Rectal smooth muscle tissue (tissue), 1 donor: ENCODE measurements around the gene MYOD1.

ENCODE experiments used
- H3K27ac ChIP-seq: one replicate; pipeline ENCODE4 v1.7.0; 2013; ENCODE audit warnings: low read depth, low read length, inconsistent platforms
- H3K27me3 ChIP-seq: one replicate; pipeline ENCODE4 v1.7.0; 2013; ENCODE audit warnings: low read length; ENCODE audit not compliant: control insufficient read depth, insufficient read depth
- H3K36me3 ChIP-seq: one replicate; pipeline ENCODE4 v1.7.0; 2013; ENCODE audit warnings: low read length; ENCODE audit not compliant: control insufficient read depth, insufficient read depth
- H3K4me1 ChIP-seq: one replicate; pipeline ENCODE4 v1.7.0; 2013; ENCODE audit warnings: low read length; ENCODE audit not compliant: control insufficient read depth, insufficient read depth
- H3K4me3 ChIP-seq: one replicate; pipeline ENCODE4 v1.7.0; 2013; ENCODE audit warnings: low read length
- H3K9ac ChIP-seq: one replicate; pipeline ENCODE4 v1.7.0; 2013; ENCODE audit warnings: low read length

The MYOD1 gene

GRCh38 chr11:17730137-17730536 lies 10.8 kb downstream of the MYOD1 start:
- H3K27ac ChIP-seq = no peak overlapping the region
- peaks cover 4% of the 10 kb centered on the region for H3K4me1 ChIP-seq
- H3K9ac ChIP-seq = no peak overlapping the region
- no peaks in the 10 kb centered on the region for H3K36me3 ChIP-seq
- H3K27me3 ChIP-seq = peaks cover 14% of the 10 kb centered on the region
- H3K4me3 ChIP-seq = no peak overlapping the region

GRCh38 chr11:17730608-17731462 lies 11.5 kb downstream of the MYOD1 start:
- Histone ChIP-seq H3K27me3 (peaks cover 16% of the 10 kb centered on the region), H3K4me1 (peaks cover 4% of the 10 kb centered on the region), H3K27ac (no peak overlapping the region), H3K36me3 (no peaks in the 10 kb centered on the region), H3K9ac (no peak overlapping the region), H3K4me3 (no peak overlapping the region)

GRCh38 chr11:17733261-17733660 lies 13.9 kb downstream of the MYOD1 start:
- no peak overlapping the region for H3K4me3 ChIP-seq
- H3K9ac ChIP-seq = no peak overlapping the region
- H3K27ac ChIP-seq = no peak overlapping the region
- peaks cover 4% of the 10 kb centered on the region for H3K4me1 ChIP-seq
- H3K36me3 ChIP-seq = no peaks in the 10 kb centered on the region
- peaks cover 33% of the 10 kb centered on the region for H3K27me3 ChIP-seq

- H3K27me3 ChIP-seq = peaks cover 42% of the 10 kb centered on the region
- no peak within 1 kb of the TSS for H3K9ac ChIP-seq
- no peak within 1 kb of the TSS for H3K27ac ChIP-seq
- H3K36me3 ChIP-seq = no peaks in the 10 kb centered on the region
- H3K4me3 ChIP-seq = peak within 1 kb of the TSS; percentile 38
- peaks cover 4% of the 10 kb centered on the region for H3K4me1 ChIP-seq
Measured at GRCh38 chr11:17734418-17734911, 15.1 kb downstream of the MYOD1 start, which contains the start of gene KCNC1. Gene KCNC1 (plus strand): TSS chr11:17734781. CDS start chr11:17736003, 1,222 bp downstream.

- Histone ChIP-seq H3K27me3 (peaks cover 46% of the 10 kb centered on the region), H3K4me3 (peak overlapping the region; percentile 35)
Measured at GRCh38 chr11:17734986-17735817, 15.8 kb downstream of the MYOD1 start.

GRCh38 chr11:17735818-17736578 lies 16.6 kb downstream of the MYOD1 start:
- H3K27me3 ChIP-seq = peaks cover 44% of the 10 kb centered on the region

More at GRCh38 chr11:17734986-17735817, 15.8 kb downstream of the MYOD1 start:
- no peak overlapping the region for H3K9ac ChIP-seq
- no peaks in the 10 kb centered on the region for H3K36me3 ChIP-seq
- H3K27ac ChIP-seq = no peak overlapping the region
- H3K4me1 ChIP-seq = peaks cover 4% of the 10 kb centered on the region

GRCh38 chr11:17736579-17736893 lies 17.2 kb downstream of the MYOD1 start:
- H3K27ac ChIP-seq = no peak overlapping the region

More at GRCh38 chr11:17735818-17736578, 16.6 kb downstream of the MYOD1 start:
- H3K4me3 ChIP-seq = no peak overlapping the region
- H3K9ac ChIP-seq = no peak overlapping the region
- no peaks in the 10 kb centered on the region for H3K36me3 ChIP-seq
- no peak overlapping the region for H3K27ac ChIP-seq
- peaks cover 4% of the 10 kb centered on the region for H3K4me1 ChIP-seq

GRCh38 chr11:17736930-17737817 lies 17.8 kb downstream of the MYOD1 start:
- H3K36me3 ChIP-seq = no peaks in the 10 kb centered on the region
- peaks cover 43% of the 10 kb centered on the region for H3K27me3 ChIP-seq
- no peak overlapping the region for H3K4me3 ChIP-seq
- H3K27ac ChIP-seq = no peak overlapping the region
- H3K9ac ChIP-seq = no peak overlapping the region
- H3K4me1 ChIP-seq = peaks cover 4% of the 10 kb centered on the region

More at GRCh38 chr11:17736579-17736893, 17.2 kb downstream of the MYOD1 start:
- Histone ChIP-seq H3K36me3 (no peaks in the 10 kb centered on the region), H3K4me1 (peaks cover 4% of the 10 kb centered on the region), H3K9ac (no peak overlapping the region), H3K4me3 (no peak overlapping the region), H3K27me3 (peaks cover 44% of the 10 kb centered on the region)

- peaks cover 39% of the 10 kb centered on the region for H3K27me3 ChIP-seq
- H3K9ac ChIP-seq = no peak overlapping the region
- no peaks in the 10 kb centered on the region for H3K36me3 ChIP-seq
- H3K4me1 ChIP-seq = peaks cover 4% of the 10 kb centered on the region
- H3K27ac ChIP-seq = no peak overlapping the region
- no peak overlapping the region for H3K4me3 ChIP-seq
Measured at GRCh38 chr11:17738151-17738973, 19.0 kb downstream of the MYOD1 start.

GRCh38 chr11:17739945-17740338 lies 20.6 kb downstream of the MYOD1 start:
- Histone ChIP-seq H3K27ac (no peak overlapping the region), H3K36me3 (no peaks in the 10 kb centered on the region), H3K27me3 (peaks cover 36% of the 10 kb centered on the region), H3K4me1 (no peaks in the 10 kb centered on the region), H3K4me3 (no peak overlapping the region), H3K9ac (no peak overlapping the region)
